Endothelial cell of umbilical vein (primary cell): Measurements from ENCODE around the gene TXNDC2. TPM values are rescaled to one million over a fixed set of nuclear protein-coding genes. Genes with fewer than 3 reads are reported as not detected.
A peak's percentile ranks its signal among the peaks of the same experiment; 100 is the strongest.

Experiments
- BruUV-seq: library from RNA; stranded (reverse); fragments of 400-500 nt; replicated peaks from 2 replicates; lab custom pipeline; 2021; lab: Mats Ljungman, UMichigan
- CTCF ChIA-PET: fragments of 300-600, 350-600 bp; sonication (Branson Sonifier 250); formaldehyde crosslinking; loops from one replicate; lab custom pipeline; 2021; ENCODE audit warnings: antibody characterized with exemption, inconsistent platforms; lab: Charles Lee
- POLR2A ChIA-PET: fragments of 300-600, 350-600 bp; sonication (Branson Sonifier 250); formaldehyde crosslinking; loops from one replicate; lab custom pipeline; 2021; ENCODE audit warnings: antibody characterized with exemption, inconsistent platforms; lab: Charles Lee
- DNase-seq: peaks from one replicate; pipeline ENCODE4 v3.0.0-alpha.2; 2011; ENCODE audit warnings: low read depth, low spot score
- FAIRE-seq: peaks from 2 replicates; lab custom pipeline; 2011; peaks lifted over from hg19 to GRCh38; lab: Jason Lieb, UNC
- H2AFZ ChIP-seq: 2 replicates; pipeline ENCODE4 v1.6.0; 2012; ENCODE audit warnings: low read depth, low read length, control low read depth, inconsistent platforms
- H3K27ac ChIP-seq: 2 replicates; pipeline ENCODE4 v1.5.1; 2011; ENCODE audit warnings: low read depth, mild to moderate bottlenecking, control low read depth, low read length, moderate library complexity; ENCODE audit not compliant: insufficient read depth
- H3K27me3 ChIP-seq, 2 experiments: 2 replicates each; pipeline versions ENCODE4 v1.6.0 to v1.6.1; 2011; ENCODE audit warnings: low read length in 2 of 2, mixed read lengths in 1 of 2; ENCODE audit not compliant: control insufficient read depth in 2 of 2, insufficient read depth in 2 of 2
- H3K36me3 ChIP-seq, 2 experiments: 2 replicates in 1 of 2; 3 replicates in 1 of 2; pipeline ENCODE4 v1.5.1; 2011; ENCODE audit warnings: low read length in 2 of 2, mild to moderate bottlenecking in 1 of 2, moderate library complexity in 1 of 2; ENCODE audit not compliant: control insufficient read depth in 2 of 2, insufficient read depth in 2 of 2; ENCODE audit errors: extremely low read depth in 1 of 2
- H3K4me1 ChIP-seq: 3 replicates; pipeline ENCODE4 v1.5.1; 2011; ENCODE audit warnings: mild to moderate bottlenecking, low read length; ENCODE audit not compliant: control insufficient read depth, insufficient read depth; ENCODE audit errors: extremely low read depth
- H3K4me2 ChIP-seq: 2 replicates; pipeline ENCODE4 v1.6.1; 2011; ENCODE audit warnings: low read length, control low read depth, mixed read lengths; ENCODE audit not compliant: insufficient read depth
- H3K4me3 ChIP-seq, 3 experiments: fragments of 200-600 bp in 1 of 3; sonication (generic), shearing (Covaris generic) in 1 of 3; replicated peaks in 1 of 3; 2 replicates each; pipeline ENCODE4 v1.5.1; 2011 to 2016; ENCODE audit warnings: control low read depth in 3 of 3, low read length in 3 of 3, mild to moderate bottlenecking in 2 of 3, inconsistent platforms in 1 of 3, low read depth in 1 of 3, moderate library complexity in 1 of 3; ENCODE audit not compliant: insufficient read depth in 1 of 3
- H3K79me2 ChIP-seq: 2 replicates; pipeline ENCODE4 v1.6.0; 2012; ENCODE audit warnings: low read length, inconsistent platforms; ENCODE audit not compliant: control insufficient read depth, insufficient read depth
- H3K9ac ChIP-seq: replicated peaks from 2 replicates; pipeline ENCODE3; 2011; ENCODE audit warnings: low read length, control low read depth; ENCODE audit not compliant: insufficient read depth; ENCODE audit errors: extremely low read depth
- H3K9me1 ChIP-seq: replicated peaks from 3 replicates; pipeline ENCODE4 v1.6.0; 2011; ENCODE audit warnings: mild to moderate bottlenecking, low read length; ENCODE audit not compliant: control insufficient read depth, insufficient read depth; ENCODE audit errors: extremely low read depth
- H3K9me3 ChIP-seq: replicated peaks from 2 replicates; pipeline ENCODE4 v1.5.1; 2012; ENCODE audit warnings: low read length, inconsistent platforms; ENCODE audit not compliant: control insufficient read depth, insufficient read depth
- H4K20me1 ChIP-seq: replicated peaks from 2 replicates; pipeline ENCODE3; 2011; ENCODE audit warnings: mild to moderate bottlenecking, low read length; ENCODE audit not compliant: control insufficient read depth, insufficient read depth; ENCODE audit errors: extremely low read depth
- CTCF ChIP-seq, 2 donors: IDR thresholded peaks; 1 replicate in 1 of 2; 2 replicates in 1 of 2; pipeline ENCODE4 v1.5.1; 2011; ENCODE audit warnings: low read length in 2 of 2, mild to moderate bottlenecking in 2 of 2, moderate library complexity in 2 of 2, control low read depth in 1 of 2, inconsistent platforms in 1 of 2, low read depth in 1 of 2; ENCODE audit not compliant: insufficient read depth in 1 of 2; ENCODE audit errors: extremely low read depth in 1 of 2
- EZH2 ChIP-seq: IDR thresholded peaks from 2 replicates; pipeline ENCODE4 v1.6.1; 2012; ENCODE audit warnings: borderline replicate concordance, low read depth, mild to moderate bottlenecking, moderate library complexity, low read length, inconsistent platforms; ENCODE audit not compliant: severe bottlenecking
- FOS ChIP-seq: IDR thresholded peaks from 2 replicates; pipeline ENCODE4 v1.6.1; 2011; ENCODE audit warnings: mild to moderate bottlenecking, low read length, moderate library complexity, borderline replicate concordance; ENCODE audit not compliant: insufficient read depth
- GATA2 ChIP-seq: IDR thresholded peaks from 2 replicates; pipeline ENCODE4 v1.7.0; 2011; ENCODE audit warnings: low read depth, mild to moderate bottlenecking, moderate library complexity, mixed read lengths, low read length; ENCODE audit not compliant: insufficient read length, insufficient read depth
- JUN ChIP-seq: IDR thresholded peaks from 2 replicates; pipeline ENCODE4 v1.6.1; 2011; ENCODE audit warnings: borderline replicate concordance, low read depth; ENCODE audit not compliant: insufficient read length, insufficient read depth
- MYC ChIP-seq: IDR thresholded peaks from one replicate; pipeline ENCODE4 v1.6.1; 2011; ENCODE audit warnings: mild to moderate bottlenecking, low read depth, low read length
- POLR2A ChIP-seq: IDR thresholded peaks from 2 replicates; pipeline ENCODE4 v1.6.1; 2012; ENCODE audit warnings: low read depth, mild to moderate bottlenecking, control low read depth, low read length
- POLR2AphosphoS5 ChIP-seq: IDR thresholded peaks from 2 replicates; pipeline ENCODE4 v1.6.1; 2012; ENCODE audit warnings: low read depth, mild to moderate bottlenecking, control low read depth, low read length, moderate library complexity; ENCODE audit not compliant: insufficient read depth
- dilution Hi-C: fragments of 300-500 bp; cut with MboI; formaldehyde crosslinking; loops from one replicate; pipeline ENCODE4 v1.15.0; 2019; ENCODE audit warnings: low sequenced_read_pairs; ENCODE audit not compliant: extremely low pct_ligation_motif_present
- intact Hi-C: fragments of 100-400 bp; cut with micrococcal nuclease; formaldehyde crosslinking; loops from one replicate; pipeline ENCODE4 v1.10.0; 2022
- polyA plus RNA-seq, 4 experiments: library from polyadenylated mRNA; depleted of rRNA in 3 of 4; stranded (reverse) in 3 of 4; unstranded in 1 of 4; fragments of >200 nt; gene quantifications; 2 replicates each; pipeline versions ENCODE4 v1.2.1 to v1.2.3, GENCODE V29; 2011 to 2012; ENCODE audit warnings: missing spikeins in 1 of 4
- total RNA-seq: library from RNA; stranded (reverse); gene quantifications from 2 replicates; pipeline ENCODE4 v1.2.3, GENCODE V29; 2021
- TF ChIP-seq, protein P1 (sequence below): IDR thresholded peaks from 2 replicates; pipeline ENCODE4 v1.6.1; 2011; ENCODE audit not compliant: insufficient read depth, insufficient read length

TXNDC2 gene
- total and polyA plus RNA-seq, 2 donors (not counting 3 experiments of a cell fraction or from before 2014, with no cell fraction given) = 0.12 TPM; not detected in 1

DNA sequence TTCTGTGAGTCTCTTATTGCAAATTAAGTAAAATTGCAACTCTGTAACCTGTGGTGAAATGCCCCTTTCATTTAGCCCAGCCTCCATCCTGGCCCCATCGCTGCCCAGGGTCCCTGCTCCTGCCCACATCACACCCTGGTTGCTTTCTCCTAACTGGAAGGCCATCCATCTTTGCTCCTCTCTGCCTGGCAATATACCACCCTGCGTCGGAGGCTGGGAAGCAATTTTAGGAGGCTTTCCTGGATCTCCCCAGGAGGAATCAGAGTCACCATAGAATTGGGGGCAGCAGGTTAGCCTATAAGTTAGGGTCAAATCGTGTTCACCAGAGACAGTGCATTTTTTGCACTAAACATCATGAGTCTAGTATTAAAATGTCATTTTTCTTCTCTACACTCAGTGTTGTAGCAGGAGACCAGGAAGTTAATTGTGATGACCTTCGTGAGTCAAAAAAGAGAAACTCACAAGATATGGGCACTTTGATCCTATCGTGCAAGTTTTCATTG lies 14.5 kb upstream of the TXNDC2 start:
- no TSS peak for BruUV-seq
- H3K4me3 ChIP-seq = no peak overlapping the region
- DNase-seq (no peak), FAIRE-seq (no peak)
- H3K79me2 ChIP-seq = no peaks in the 10 kb centered on the region
- H3K9me3 ChIP-seq = no peaks in the 10 kb centered on the region
- H3K4me2 ChIP-seq = no peak overlapping the region
- H3K36me3 ChIP-seq = no peaks in the 10 kb centered on the region
- CTCF ChIA-PET = interaction anchor here (1.1 kb wide), 1 partner anchor 9 kb away, joined by 3 read pairs; no protein-coding TSS in a partner anchor
- H3K9ac ChIP-seq = no peak overlapping the region
- peak overlapping the region; percentile 26 for H2AFZ ChIP-seq
- POLR2A ChIA-PET = no interaction called here
- peaks cover 31% of the 10 kb centered on the region for H3K4me1 ChIP-seq
- dilution Hi-C loops = no loop called here
- no peaks in the 10 kb centered on the region for H3K9me1 ChIP-seq
- H4K20me1 ChIP-seq = no peaks in the 10 kb centered on the region
- H3K27me3 ChIP-seq = no peaks in the 10 kb centered on the region
- TF ChIP-seq FOS (no peak), POLR2AphosphoS5 (no peak), GATA2 (no peak), EZH2 (no peak), MYC (no peak), JUN (no peak), POLR2A (no peak), CTCF (IDR thresholded peaks at IDR 0.05; ENCODE audit: extremely low read depth in 1 of 2, insufficient read depth in 1 of 2, low read depth in 1 of 2, low read length in 2 of 2) (no peak)
- TF ChIP-seq, protein P1, sequence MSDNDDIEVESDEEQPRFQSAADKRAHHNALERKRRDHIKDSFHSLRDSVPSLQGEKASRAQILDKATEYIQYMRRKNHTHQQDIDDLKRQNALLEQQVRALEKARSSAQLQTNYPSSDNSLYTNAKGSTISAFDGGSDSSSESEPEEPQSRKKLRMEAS = no peak
- intact Hi-C loops = no loop called here
- no peak overlapping the region for H3K27ac ChIP-seq
